Measurements from ENCODE around the gene ADAMTS12.

DNA sequence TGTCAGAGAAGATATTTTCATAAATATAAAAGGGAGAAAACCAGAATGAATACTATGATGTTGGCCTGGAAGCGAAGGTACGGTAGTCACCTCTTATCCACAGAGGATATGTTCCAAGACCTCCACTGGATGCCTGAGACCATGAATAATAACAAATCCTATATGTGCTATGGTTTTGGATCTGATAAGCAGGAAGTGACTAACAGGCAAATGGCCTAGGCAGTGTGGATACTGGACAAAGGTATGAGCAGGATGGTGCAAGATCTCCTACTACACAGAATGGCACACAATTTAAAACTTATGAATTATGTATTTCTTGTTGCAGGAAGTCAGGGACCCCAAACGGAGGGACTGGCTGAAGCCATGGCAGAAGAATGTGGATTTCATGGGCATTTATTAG, 48.2 kb downstream of the ADAMTS12 start:
- TF ChIP-seq CTCF (IDR thresholded peaks at IDR 0.05 in 2 of 3, conservative IDR thresholded peaks at IDR 0.05 in 1 of 3; ENCODE audit: control insufficient read depth in 2 of 3, extremely low read depth in 1 of 3, insufficient read depth in 1 of 3, low read depth in 3 of 3, low read length in 3 of 3) (no peak), POLR2A (IDR thresholded peaks at IDR 0.05; ENCODE audit: low read depth, low read length) (no peak), HDGF (IDR thresholded peaks at IDR 0.05) (no peak), SRF (IDR thresholded peaks at IDR 0.05; ENCODE audit: low read depth in 2 of 2, low read length in 2 of 2) (no peak), CHD4 (IDR thresholded peaks at IDR 0.05) (no peak)
